ENCODE results near the gene ERV3-1.
"Not testable (repeated sequence)": the region's sequence is repeated elsewhere in the genome, so short reads cannot be mapped to it uniquely, and the experiment has no call there.

Gene ERV3-1

DNA sequence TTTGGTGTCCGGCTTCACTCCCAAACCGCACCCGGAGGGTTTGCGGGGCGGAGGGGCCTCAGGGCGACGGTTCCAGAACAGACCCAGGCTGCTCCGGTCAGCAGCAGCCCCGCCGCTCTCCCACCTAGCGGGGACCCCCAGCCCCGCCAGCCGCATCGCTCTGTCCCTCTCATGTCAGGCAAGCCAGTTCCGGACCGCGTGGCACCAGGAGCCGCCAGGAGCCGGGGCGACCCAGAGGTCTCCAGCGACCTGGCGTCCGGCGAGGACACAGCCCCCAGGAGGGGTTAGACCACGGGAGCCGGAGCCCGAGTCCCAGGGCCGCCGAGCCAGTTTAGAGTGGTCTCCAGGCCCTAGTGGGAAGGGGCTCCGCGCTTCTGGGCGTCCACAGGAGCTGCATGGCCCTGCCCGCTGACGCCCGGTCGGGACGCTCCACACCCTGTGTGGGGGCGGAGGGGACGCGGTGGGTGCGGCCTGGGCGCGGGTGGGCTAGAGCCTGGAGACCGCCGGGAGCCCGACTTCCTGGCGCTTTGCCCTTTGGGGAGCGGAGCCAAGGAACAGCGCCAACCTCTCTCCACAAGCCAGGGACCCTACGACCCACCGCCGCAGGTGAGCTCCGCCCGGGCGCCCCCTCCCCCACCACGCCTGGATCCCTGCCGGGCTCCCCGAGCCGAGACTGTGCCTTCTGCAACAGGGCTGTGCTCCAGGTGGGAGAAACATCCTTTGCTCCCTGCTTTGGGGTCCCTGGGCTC, 59.1 kb downstream of the ERV3-1 start:
- Histone ChIP-seq H3K27me3 (ENCODE audit: insufficient read depth, poor library complexity, severe bottlenecking) (no peaks in the 10 kb centered on the region), H3K4me3 (replicated peaks; ENCODE audit: insufficient read depth, low read length) (no peak overlapping the region), H3K27ac (replicated peaks) (no peak overlapping the region)
- DNase-seq (ENCODE audit: low read depth in 1 of 2, low spot score in 1 of 2): no peak
- TF ChIP-seq, protein P1, sequence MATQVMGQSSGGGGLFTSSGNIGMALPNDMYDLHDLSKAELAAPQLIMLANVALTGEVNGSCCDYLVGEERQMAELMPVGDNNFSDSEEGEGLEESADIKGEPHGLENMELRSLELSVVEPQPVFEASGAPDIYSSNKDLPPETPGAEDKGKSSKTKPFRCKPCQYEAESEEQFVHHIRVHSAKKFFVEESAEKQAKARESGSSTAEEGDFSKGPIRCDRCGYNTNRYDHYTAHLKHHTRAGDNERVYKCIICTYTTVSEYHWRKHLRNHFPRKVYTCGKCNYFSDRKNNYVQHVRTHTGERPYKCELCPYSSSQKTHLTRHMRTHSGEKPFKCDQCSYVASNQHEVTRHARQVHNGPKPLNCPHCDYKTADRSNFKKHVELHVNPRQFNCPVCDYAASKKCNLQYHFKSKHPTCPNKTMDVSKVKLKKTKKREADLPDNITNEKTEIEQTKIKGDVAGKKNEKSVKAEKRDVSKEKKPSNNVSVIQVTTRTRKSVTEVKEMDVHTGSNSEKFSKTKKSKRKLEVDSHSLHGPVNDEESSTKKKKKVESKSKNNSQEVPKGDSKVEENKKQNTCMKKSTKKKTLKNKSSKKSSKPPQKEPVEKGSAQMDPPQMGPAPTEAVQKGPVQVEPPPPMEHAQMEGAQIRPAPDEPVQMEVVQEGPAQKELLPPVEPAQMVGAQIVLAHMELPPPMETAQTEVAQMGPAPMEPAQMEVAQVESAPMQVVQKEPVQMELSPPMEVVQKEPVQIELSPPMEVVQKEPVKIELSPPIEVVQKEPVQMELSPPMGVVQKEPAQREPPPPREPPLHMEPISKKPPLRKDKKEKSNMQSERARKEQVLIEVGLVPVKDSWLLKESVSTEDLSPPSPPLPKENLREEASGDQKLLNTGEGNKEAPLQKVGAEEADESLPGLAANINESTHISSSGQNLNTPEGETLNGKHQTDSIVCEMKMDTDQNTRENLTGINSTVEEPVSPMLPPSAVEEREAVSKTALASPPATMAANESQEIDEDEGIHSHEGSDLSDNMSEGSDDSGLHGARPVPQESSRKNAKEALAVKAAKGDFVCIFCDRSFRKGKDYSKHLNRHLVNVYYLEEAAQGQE (IDR thresholded peaks at IDR 0.05; ENCODE audit: insufficient replicate concordance, low read depth): no peak
- TF ChIP-seq, protein P2, sequence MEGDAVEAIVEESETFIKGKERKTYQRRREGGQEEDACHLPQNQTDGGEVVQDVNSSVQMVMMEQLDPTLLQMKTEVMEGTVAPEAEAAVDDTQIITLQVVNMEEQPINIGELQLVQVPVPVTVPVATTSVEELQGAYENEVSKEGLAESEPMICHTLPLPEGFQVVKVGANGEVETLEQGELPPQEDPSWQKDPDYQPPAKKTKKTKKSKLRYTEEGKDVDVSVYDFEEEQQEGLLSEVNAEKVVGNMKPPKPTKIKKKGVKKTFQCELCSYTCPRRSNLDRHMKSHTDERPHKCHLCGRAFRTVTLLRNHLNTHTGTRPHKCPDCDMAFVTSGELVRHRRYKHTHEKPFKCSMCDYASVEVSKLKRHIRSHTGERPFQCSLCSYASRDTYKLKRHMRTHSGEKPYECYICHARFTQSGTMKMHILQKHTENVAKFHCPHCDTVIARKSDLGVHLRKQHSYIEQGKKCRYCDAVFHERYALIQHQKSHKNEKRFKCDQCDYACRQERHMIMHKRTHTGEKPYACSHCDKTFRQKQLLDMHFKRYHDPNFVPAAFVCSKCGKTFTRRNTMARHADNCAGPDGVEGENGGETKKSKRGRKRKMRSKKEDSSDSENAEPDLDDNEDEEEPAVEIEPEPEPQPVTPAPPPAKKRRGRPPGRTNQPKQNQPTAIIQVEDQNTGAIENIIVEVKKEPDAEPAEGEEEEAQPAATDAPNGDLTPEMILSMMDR (IDR thresholded peaks at IDR 0.05; ENCODE audit: insufficient read depth, low read length): no peak
- no peak for TF ChIP-seq POLR2AphosphoS5 (IDR thresholded peaks at IDR 0.05; ENCODE audit: low read depth)
- TF ChIP-seq SPI1 (IDR thresholded peaks at IDR 0.05; ENCODE audit: borderline replicate concordance, low read depth): no peak
- TF ChIP-seq GABPA (IDR thresholded peaks at IDR 0.05; ENCODE audit: low read depth): no peak

DNA sequence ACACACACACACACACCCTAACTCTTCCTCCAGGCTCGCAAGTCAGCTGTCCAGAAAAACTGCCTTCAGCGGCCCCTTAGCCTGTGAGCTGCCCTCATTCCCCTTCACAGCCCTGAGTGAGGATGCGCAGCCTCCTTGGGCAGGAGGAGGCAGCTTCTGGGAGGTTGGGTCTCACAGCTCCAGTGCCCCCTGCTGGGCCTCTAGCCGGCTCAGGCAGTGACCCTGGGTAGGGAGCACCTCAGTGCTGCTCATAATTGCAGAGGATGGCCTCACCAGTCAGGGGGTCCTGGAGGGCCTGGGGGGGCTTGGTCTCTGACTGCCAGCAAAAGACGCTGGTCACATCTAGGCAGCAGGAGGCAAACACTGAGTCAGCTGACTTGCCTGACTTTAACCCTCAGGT, 59.7 kb downstream of the ERV3-1 start:
- Histone ChIP-seq H3K27ac (replicated peaks) (no peak overlapping the region), H3K4me3 (replicated peaks; ENCODE audit: insufficient read depth, low read length) (no peak overlapping the region), H3K27me3 (ENCODE audit: insufficient read depth, poor library complexity, severe bottlenecking) (no peaks in the 10 kb centered on the region)
- TF ChIP-seq SPI1 (IDR thresholded peaks at IDR 0.05; ENCODE audit: borderline replicate concordance, low read depth) (no peak), POLR2AphosphoS5 (IDR thresholded peaks at IDR 0.05; ENCODE audit: low read depth) (no peak), GABPA (IDR thresholded peaks at IDR 0.05; ENCODE audit: low read depth) (no peak)
- TF ChIP-seq, protein P2 (IDR thresholded peaks at IDR 0.05; ENCODE audit: insufficient read depth, low read length): no peak
- TF ChIP-seq, protein P1 (IDR thresholded peaks at IDR 0.05; ENCODE audit: insufficient replicate concordance, low read depth): no peak
- DNase-seq (ENCODE audit: low read depth in 1 of 2, low spot score in 1 of 2): no peak

DNA sequence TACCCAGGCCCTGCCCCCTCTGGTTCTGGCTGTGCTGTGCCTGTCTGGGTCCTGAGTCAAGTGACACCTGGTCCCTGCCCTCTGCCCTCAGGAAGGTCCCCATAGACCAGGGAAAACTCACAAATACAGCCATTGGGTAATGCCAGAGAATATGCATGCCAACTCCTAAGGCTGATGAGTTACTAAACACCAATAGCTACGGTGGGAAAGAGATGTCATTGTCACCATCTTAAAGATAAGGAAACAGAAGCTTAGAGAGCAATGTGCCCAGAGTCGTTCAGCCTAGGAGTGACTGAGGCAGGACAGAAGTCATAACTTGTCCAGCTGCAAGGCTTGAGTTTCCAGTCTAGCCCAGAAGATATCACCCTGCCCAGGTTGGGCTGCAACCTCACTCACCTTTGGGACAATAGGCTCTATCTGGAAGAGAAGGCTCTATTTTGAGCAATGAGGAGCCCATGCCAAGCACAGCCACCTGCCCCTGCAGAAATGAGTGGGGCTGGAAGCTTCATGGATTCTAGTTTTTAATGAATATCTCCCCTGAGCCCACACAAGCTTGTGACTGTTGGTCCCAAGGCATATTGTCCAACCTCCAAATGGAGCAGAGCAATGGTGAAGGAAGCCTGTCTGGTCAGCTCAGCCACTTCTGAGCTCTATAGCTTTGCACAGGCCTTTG, 60.8 kb downstream of the ERV3-1 start:
- DNase-seq (ENCODE audit: low read depth in 1 of 2, low spot score in 1 of 2): no peak
- Histone ChIP-seq H3K4me3 (replicated peaks; ENCODE audit: insufficient read depth, low read length) (no peak overlapping the region), H3K27me3 (ENCODE audit: insufficient read depth, poor library complexity, severe bottlenecking) (no peaks in the 10 kb centered on the region), H3K27ac (replicated peaks) (no peak overlapping the region)
- TF ChIP-seq GABPA (IDR thresholded peaks at IDR 0.05; ENCODE audit: low read depth): no peak
- TF ChIP-seq, protein P2 (IDR thresholded peaks at IDR 0.05; ENCODE audit: insufficient read depth, low read length): no peak

DNA sequence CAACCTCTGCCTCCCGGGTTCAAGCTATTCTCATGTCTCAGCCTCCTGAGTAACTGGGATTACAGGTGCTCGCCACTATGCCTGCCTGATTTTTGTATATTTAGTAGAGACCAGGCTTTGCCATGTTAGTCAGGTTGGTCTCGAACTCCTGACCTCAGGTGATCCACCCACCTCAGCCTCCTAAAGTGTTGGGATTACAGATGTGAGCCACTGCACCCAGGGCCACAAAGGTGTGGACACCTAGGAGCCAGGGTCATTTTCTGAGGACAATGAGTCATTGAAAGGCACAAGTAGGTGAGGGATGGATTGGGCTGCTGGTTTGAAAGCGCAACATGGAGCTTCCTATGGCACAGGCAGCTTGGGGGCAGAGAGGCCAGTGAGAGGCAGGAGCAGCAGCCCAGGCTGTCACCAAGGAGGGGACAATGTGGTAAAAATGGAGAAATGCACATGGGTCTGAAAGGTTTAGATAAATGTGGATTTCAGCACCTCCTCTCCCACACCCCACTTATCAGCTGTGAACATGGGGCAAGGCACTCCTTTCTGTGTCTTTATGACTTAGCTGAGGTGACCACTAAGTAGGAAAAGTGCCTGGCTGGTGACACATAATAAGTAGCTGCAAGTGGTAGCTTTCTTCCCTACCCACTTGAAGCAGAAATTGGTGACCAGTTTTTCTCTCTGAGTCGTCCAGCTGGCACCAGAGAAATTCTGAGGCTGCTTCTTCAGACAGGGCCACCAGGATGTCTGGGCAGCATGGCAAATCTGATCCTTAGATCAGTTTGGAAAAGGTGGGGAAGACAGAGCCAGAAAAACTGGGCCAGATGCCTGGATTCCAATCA, 61.6 kb downstream of the ERV3-1 start:
- H3K4me3 ChIP-seq (replicated peaks; ENCODE audit: insufficient read depth, low read length); DNase-seq (ENCODE audit: low read depth in 1 of 2, low spot score in 1 of 2); H3K27ac ChIP-seq (replicated peaks); H3K27me3 ChIP-seq (ENCODE audit: insufficient read depth, poor library complexity, severe bottlenecking): not testable (repeated sequence)

Measured in HL-60 (cell line).